H1 (cell line): ENCODE measurements around the gene C22orf31. TPM values are rescaled to one million over a fixed set of nuclear protein-coding genes. Genes with fewer than 3 reads are reported as not detected.

Experiments used
- CHD7 ChIP-seq: fragments of 300-600 bp; sonication (generic); IDR thresholded peaks from 2 replicates; pipeline ENCODE4 v1.7.1; 2012; ENCODE audit warnings: low read length, moderate library complexity, mild to moderate bottlenecking, inconsistent platforms; ENCODE audit not compliant: insufficient replicate concordance
- CREB1 ChIP-seq: IDR thresholded peaks from 2 replicates; pipeline ENCODE4 v1.6.1; 2012; ENCODE audit warnings: inconsistent platforms
- EP300 ChIP-seq, 2 experiments: IDR thresholded peaks; 1 replicate in 1 of 2; 2 replicates in 1 of 2; pipeline ENCODE4 v1.6.1; 2011 to 2012; ENCODE audit warnings: low read depth in 2 of 2, low read length in 2 of 2, mild to moderate bottlenecking in 2 of 2, borderline replicate concordance in 1 of 2, inconsistent platforms in 1 of 2, moderate library complexity in 1 of 2
- KDM5A ChIP-seq: fragments of 200-600 bp; IDR thresholded peaks from 2 replicates; pipeline ENCODE4 v1.7.1; 2012; ENCODE audit warnings: mild to moderate bottlenecking, low read length, inconsistent platforms, mixed read lengths
- NRF1 ChIP-seq: IDR thresholded peaks from 2 replicates; pipeline ENCODE4 v1.6.1; 2011; ENCODE audit warnings: mild to moderate bottlenecking, low read depth, low read length, improper control_type of control experiment
- RBBP5 ChIP-seq: IDR thresholded peaks from 2 replicates; pipeline ENCODE4 v1.7.1; 2012; ENCODE audit warnings: low read depth, mild to moderate bottlenecking, inconsistent platforms, low read length, moderate library complexity, borderline replicate concordance
- RXRA ChIP-seq: IDR thresholded peaks from 2 replicates; pipeline ENCODE4 v1.6.1; 2011; ENCODE audit warnings: low read depth, mild to moderate bottlenecking, low read length, moderate library complexity; ENCODE audit not compliant: insufficient read depth
- TAF7 ChIP-seq: optimal IDR thresholded peaks from 2 replicates; pipeline ENCODE3; 2011; ENCODE audit warnings: low read depth, mild to moderate bottlenecking, inconsistent platforms, low read length, moderate library complexity, borderline replicate concordance
- polyA plus RNA-seq, 7 experiments: library from polyadenylated mRNA; depleted of rRNA in 3 of 7; stranded (reverse) in 5 of 7; unstranded in 2 of 7; fragments of >200 nt in 5 of 7; fragments of 200-250 nt in 2 of 7; gene quantifications; 1 replicate in 5 of 7; 2 replicates in 1 of 7; 4 replicates in 1 of 7; pipeline versions ENCODE4 v1.2.1 to v1.2.3, GENCODE V29; 2011 to 2013; ENCODE audit warnings: missing spikeins in 2 of 7, mixed read lengths in 2 of 7
- total RNA-seq: library from RNA; stranded (reverse); fragmentation: NEBNext Ultra II Directional; extraction: Animal tissue kit (Norgen Biotek cat#: 25700); gene quantifications from 2 replicates; pipeline ENCODE4 v1.2.1, GENCODE V29; 2021

Gene C22orf31
- total and polyA plus RNA-seq, 2 of the 8 experiments (the other 6 are each of a cell fraction or from before 2014, with no cell fraction given), result not detected

- TF ChIP-seq CHD7 (no peak), KDM5A (no peak), TAF7 (no peak), RXRA (no peak), CREB1 (no peak), RBBP5 (no peak), NRF1 (no peak), EP300 (IDR thresholded peaks at IDR 0.05; ENCODE audit: borderline replicate concordance in 1 of 2, low read depth in 2 of 2, low read length in 2 of 2) (no peak)
These were observed 25.4 kb upstream of the C22orf31 start (continued) for GRCh38 chr22:29087012-29087411.
